Endodermal cell (in vitro differentiated cells): ENCODE results near the gene OR1F1. TPM values are rescaled to one million over a fixed set of nuclear protein-coding genes. Genes with fewer than 3 reads are reported as not detected.

ENCODE experiments used
- DNase-seq: peaks from one replicate; pipeline ENCODE4 v3.0.0-alpha.2; 2017
- H3K27ac ChIP-seq: 2 replicates; pipeline ENCODE4 v1.5.1; 2013; ENCODE audit warnings: mild to moderate bottlenecking, low read depth, low read length, moderate library complexity
- H3K27me3 ChIP-seq: 2 replicates; pipeline ENCODE4 v1.6.1; 2013; ENCODE audit warnings: mild to moderate bottlenecking, low read length, moderate library complexity; ENCODE audit not compliant: insufficient read depth, control insufficient read depth, poor library complexity, severe bottlenecking
- H3K36me3 ChIP-seq: 2 replicates; pipeline ENCODE4 v1.7.0; 2013; ENCODE audit warnings: mild to moderate bottlenecking, low read length, moderate library complexity; ENCODE audit not compliant: control insufficient read depth, insufficient read depth
- H3K4me1 ChIP-seq: one replicate; pipeline ENCODE4 v1.7.0; 2013; ENCODE audit warnings: low read length; ENCODE audit not compliant: control insufficient read depth, insufficient read depth
- H3K4me3 ChIP-seq: 2 replicates; pipeline ENCODE4 v1.5.1; 2013; ENCODE audit warnings: mild to moderate bottlenecking, low read length, moderate library complexity
- H3K9ac ChIP-seq: 2 replicates; pipeline ENCODE4 v1.6.1; 2013; ENCODE audit warnings: mild to moderate bottlenecking, low read length, moderate library complexity; ENCODE audit not compliant: poor library complexity, severe bottlenecking; ENCODE audit errors: extremely low read depth
- H3K9me3 ChIP-seq: 2 replicates; pipeline ENCODE4 v1.6.1; 2013; ENCODE audit warnings: mild to moderate bottlenecking, low read length, moderate library complexity; ENCODE audit not compliant: control insufficient read depth
- H3K27ac Mint-ChIP-seq: 2 replicates; pipeline ENCODE4 v1.8.0; 2020; ENCODE audit warnings: mixed read lengths
- H3K27me3 Mint-ChIP-seq: 2 replicates; pipeline ENCODE4 v1.8.0; 2021; ENCODE audit warnings: mild to moderate bottlenecking, mixed read lengths; ENCODE audit not compliant: insufficient read depth
- H3K36me3 Mint-ChIP-seq: 2 replicates; pipeline ENCODE4 v1.8.0; 2020; ENCODE audit warnings: low read depth, mixed read lengths
- H3K4me1 Mint-ChIP-seq: 2 replicates; pipeline ENCODE4 v1.8.0; 2020; ENCODE audit warnings: mixed read lengths
- H3K4me3 Mint-ChIP-seq: 2 replicates; pipeline ENCODE4 v1.8.0; 2020; ENCODE audit warnings: mild to moderate bottlenecking, moderate library complexity, mixed read lengths
- H3K9me3 Mint-ChIP-seq: 2 replicates; pipeline ENCODE4 v1.8.0; 2020; ENCODE audit warnings: mild to moderate bottlenecking, mixed read lengths
- WGBS, 2 experiments: methylation state at CpG; one replicate each; pipeline versions ENCODE4 v1.1.5 to v1.1.7; 2013; ENCODE audit warnings: missing lambda C conversion rate in 2 of 2, mixed read lengths in 1 of 2; ENCODE audit not compliant: insufficient coverage in 1 of 2, insufficient read length in 1 of 2; 5-methylcytosine and 5-hydroxymethylcytosine counted together
- total RNA-seq, 2 donors: library from RNA; stranded (reverse); fragmentation: NEBNext Ultra II Directional in 1 of 2; extraction: Animal tissue kit (Norgen Biotek cat#: 25700) in 1 of 2; gene quantifications; 2 replicates in 1 of 2; 3 replicates in 1 of 2; pipeline ENCODE4 v1.2.1, GENCODE V29; 2021
- TF ChIP-seq, protein P1 (sequence below): fragments of 200-600 bp; sonication (generic); conservative IDR thresholded peaks from 2 replicates; pipeline ENCODE4 v1.5.0; 2021; ENCODE audit warnings: antibody characterized with exemption, mild to moderate bottlenecking

OR1F1 gene
- total RNA-seq, 2 donors from 2014 or later, result 0.29 TPM; not detected in 1

DNA sequence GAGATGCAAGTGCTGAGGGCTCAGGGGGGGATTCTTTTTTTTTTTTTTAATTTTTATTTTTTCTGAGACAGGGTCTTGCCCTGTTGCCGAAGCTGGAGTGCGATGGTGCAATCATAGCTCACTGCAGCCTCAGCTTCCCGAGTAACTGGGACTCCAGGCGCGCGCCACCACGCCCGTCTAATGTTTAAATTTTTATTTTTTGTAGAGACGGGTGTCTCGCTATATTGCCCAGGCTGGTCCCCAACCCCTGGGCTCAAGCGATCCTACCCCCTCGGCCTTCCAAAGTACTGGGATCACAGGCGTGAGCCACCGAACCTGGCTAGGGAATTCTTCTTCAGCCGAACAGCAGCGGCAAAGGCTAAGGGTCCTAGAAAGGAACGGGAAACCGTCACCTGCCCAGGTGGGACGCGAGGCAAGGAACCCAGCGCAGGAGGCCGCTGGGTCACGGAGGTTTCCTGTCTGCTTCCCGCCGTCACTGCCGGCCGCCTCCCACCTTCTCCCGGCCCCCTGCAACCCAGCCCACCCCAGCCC, 13.3 kb upstream of the OR1F1 start:
- no peaks in the 10 kb centered on the region for H3K9me3 ChIP-seq
- H3K27ac ChIP-seq, result no peak overlapping the region
- TF ChIP-seq, protein P1, sequence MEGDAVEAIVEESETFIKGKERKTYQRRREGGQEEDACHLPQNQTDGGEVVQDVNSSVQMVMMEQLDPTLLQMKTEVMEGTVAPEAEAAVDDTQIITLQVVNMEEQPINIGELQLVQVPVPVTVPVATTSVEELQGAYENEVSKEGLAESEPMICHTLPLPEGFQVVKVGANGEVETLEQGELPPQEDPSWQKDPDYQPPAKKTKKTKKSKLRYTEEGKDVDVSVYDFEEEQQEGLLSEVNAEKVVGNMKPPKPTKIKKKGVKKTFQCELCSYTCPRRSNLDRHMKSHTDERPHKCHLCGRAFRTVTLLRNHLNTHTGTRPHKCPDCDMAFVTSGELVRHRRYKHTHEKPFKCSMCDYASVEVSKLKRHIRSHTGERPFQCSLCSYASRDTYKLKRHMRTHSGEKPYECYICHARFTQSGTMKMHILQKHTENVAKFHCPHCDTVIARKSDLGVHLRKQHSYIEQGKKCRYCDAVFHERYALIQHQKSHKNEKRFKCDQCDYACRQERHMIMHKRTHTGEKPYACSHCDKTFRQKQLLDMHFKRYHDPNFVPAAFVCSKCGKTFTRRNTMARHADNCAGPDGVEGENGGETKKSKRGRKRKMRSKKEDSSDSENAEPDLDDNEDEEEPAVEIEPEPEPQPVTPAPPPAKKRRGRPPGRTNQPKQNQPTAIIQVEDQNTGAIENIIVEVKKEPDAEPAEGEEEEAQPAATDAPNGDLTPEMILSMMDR, result peak; percentile 4
- H3K27me3 ChIP-seq, result peaks cover 93% of the 10 kb centered on the region
- Mint-ChIP-seq H3K36me3 (no peaks in the 10 kb centered on the region), H3K9me3 (no peaks in the 10 kb centered on the region), H3K27ac (peak overlapping the region; percentile 32), H3K4me1 (peaks cover 3% of the 10 kb centered on the region), H3K27me3 (peaks cover 88% of the 10 kb centered on the region), H3K4me3 (peak overlapping the region; percentile 48)
- DNase-seq, result peak; percentile 75
- no peaks in the 10 kb centered on the region for H3K36me3 ChIP-seq
- peak overlapping the region; percentile 74 for H3K4me3 ChIP-seq
- no peak overlapping the region for H3K9ac ChIP-seq
- peaks cover 2% of the 10 kb centered on the region for H3K4me1 ChIP-seq
- 24 to 25% methylated on average over 15 to 28 of the region's 28 CpGs for WGBS, 2 experiments

DNA sequence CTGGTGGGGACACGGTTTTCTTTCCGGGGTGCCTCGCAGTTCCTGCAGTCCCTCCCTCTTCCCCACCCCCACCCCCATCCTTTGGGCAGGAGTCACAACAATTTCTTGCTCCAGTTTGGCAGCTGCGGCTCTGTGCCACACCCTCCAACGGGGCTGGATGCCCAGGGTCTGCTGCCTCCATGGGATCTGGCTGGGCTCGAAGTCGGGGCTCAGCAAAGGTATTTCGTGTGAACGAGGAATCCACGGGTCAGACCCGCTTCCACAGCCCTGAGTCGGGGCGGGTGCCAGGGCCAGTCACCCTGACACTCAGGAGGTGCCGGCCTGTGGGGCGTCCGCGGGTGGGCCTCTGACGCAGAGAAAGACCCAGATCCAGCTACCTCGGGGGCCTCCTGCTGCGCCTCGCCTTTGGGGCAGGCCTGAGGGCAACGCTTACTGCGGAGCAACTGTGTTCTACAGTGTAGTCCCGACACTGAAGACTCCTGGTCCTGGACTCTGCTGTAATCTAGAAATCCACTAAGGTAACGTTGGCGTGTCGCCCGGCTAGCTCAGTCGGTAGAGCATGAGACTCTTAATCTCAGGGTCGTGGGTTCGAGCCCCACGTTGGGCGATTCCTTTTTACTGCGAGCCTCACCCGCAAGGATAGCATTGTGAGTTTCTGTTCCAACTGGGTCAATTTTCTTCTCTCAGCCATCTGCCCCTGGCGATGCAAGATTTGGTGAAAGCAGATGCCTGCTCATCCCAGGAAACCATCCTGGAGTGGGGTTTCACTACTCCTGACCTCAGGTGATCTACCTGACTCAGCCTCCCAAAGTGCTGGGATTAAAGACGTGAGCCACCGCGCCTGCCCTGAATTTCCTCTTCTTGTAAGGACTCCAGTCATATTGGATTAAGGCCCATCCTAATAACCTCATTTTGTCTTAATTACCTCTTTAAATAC, 12.6 kb upstream of the OR1F1 start:
- no peak overlapping the region for H3K27ac ChIP-seq
- H3K27ac Mint-ChIP-seq, result no peak overlapping the region
- peak overlapping the region; percentile 48 for H3K4me3 Mint-ChIP-seq
- peaks cover 3% of the 10 kb centered on the region for H3K4me1 Mint-ChIP-seq
- no peaks in the 10 kb centered on the region for H3K9me3 ChIP-seq
- TF ChIP-seq, protein P1, result no peak
- WGBS, 2 experiments, result 10 to 13% methylated on average over 30 to 39 of the region's 39 CpGs
- peaks cover 88% of the 10 kb centered on the region for H3K27me3 Mint-ChIP-seq
- no peaks in the 10 kb centered on the region for H3K36me3 ChIP-seq
- DNase-seq, result peak; percentile 94
- H3K4me1 ChIP-seq, result peaks cover 2% of the 10 kb centered on the region
- no peaks in the 10 kb centered on the region for H3K9me3 Mint-ChIP-seq
- H3K27me3 ChIP-seq, result peaks cover 93% of the 10 kb centered on the region
- H3K36me3 Mint-ChIP-seq, result no peaks in the 10 kb centered on the region
- peak overlapping the region; percentile 74 for H3K4me3 ChIP-seq
- H3K9ac ChIP-seq, result no peak overlapping the region

DNA sequence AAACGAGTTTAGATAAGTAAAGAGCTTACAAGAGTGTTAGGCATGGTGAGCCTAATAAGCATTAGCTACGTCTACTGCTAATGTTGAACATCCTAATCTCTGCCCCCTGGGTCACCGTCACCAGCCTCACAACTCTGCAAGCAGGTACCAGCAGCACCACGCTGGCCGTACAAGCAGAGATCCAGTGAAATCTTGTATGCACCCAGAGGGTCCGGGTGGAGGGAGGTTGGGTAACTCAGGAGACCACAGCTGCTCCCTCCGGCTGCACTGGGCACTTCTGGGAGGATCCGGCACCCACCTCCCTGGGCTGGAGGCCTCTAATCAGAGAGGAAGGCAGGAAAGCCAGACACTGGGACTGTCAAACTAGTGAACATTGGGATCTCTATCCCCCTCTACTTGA, 8.4 kb upstream of the OR1F1 start:
- Histone ChIP-seq H3K27ac (no peak overlapping the region), H3K4me3 (no peak overlapping the region), H3K27me3 (peaks cover 90% of the 10 kb centered on the region), H3K36me3 (no peaks in the 10 kb centered on the region), H3K9me3 (no peaks in the 10 kb centered on the region), H3K4me1 (peaks cover 2% of the 10 kb centered on the region), H3K9ac (no peak overlapping the region)
- no peak overlapping the region for H3K4me3 Mint-ChIP-seq
- TF ChIP-seq, protein P1, result no peak
- H3K36me3 Mint-ChIP-seq, result no peaks in the 10 kb centered on the region
- peaks cover 2% of the 10 kb centered on the region for H3K4me1 Mint-ChIP-seq
- no peaks in the 10 kb centered on the region for H3K9me3 Mint-ChIP-seq
- H3K27me3 Mint-ChIP-seq, result peaks cover 93% of the 10 kb centered on the region
- DNase-seq, result no peak
- 78 to 80% methylated on average over 6 to 8 of the region's 8 CpGs for WGBS, 2 experiments
- no peak overlapping the region for H3K27ac Mint-ChIP-seq
